NB4 (cell line): Measurements from ENCODE around the gene ZNF786.

Experiments
- POLR2A ChIP-seq: IDR thresholded peaks from 2 replicates; pipeline ENCODE4 v1.6.1; 2011; ENCODE audit warnings: mild to moderate bottlenecking; ENCODE audit not compliant: insufficient read length; ENCODE audit errors: extremely low read depth
- TF ChIP-seq, protein P1 (sequence below): IDR thresholded peaks from one replicate; pipeline ENCODE4 v1.5.1; 2012; ENCODE audit warnings: low read depth, low read length
- TF ChIP-seq, protein P2 (sequence below): IDR thresholded peaks from 2 replicates; pipeline ENCODE4 v1.6.1; 2011; ENCODE audit warnings: low read depth, low read length

GRCh38 chr7:149036676-149037075, 53.8 kb downstream of the ZNF786 start:
- TF ChIP-seq, protein P1, sequence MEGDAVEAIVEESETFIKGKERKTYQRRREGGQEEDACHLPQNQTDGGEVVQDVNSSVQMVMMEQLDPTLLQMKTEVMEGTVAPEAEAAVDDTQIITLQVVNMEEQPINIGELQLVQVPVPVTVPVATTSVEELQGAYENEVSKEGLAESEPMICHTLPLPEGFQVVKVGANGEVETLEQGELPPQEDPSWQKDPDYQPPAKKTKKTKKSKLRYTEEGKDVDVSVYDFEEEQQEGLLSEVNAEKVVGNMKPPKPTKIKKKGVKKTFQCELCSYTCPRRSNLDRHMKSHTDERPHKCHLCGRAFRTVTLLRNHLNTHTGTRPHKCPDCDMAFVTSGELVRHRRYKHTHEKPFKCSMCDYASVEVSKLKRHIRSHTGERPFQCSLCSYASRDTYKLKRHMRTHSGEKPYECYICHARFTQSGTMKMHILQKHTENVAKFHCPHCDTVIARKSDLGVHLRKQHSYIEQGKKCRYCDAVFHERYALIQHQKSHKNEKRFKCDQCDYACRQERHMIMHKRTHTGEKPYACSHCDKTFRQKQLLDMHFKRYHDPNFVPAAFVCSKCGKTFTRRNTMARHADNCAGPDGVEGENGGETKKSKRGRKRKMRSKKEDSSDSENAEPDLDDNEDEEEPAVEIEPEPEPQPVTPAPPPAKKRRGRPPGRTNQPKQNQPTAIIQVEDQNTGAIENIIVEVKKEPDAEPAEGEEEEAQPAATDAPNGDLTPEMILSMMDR: no peak
- no peak for TF ChIP-seq POLR2A
- TF ChIP-seq, protein P2, sequence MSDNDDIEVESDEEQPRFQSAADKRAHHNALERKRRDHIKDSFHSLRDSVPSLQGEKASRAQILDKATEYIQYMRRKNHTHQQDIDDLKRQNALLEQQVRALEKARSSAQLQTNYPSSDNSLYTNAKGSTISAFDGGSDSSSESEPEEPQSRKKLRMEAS: no peak
